DND-41 (cell line): Measurements from ENCODE around the gene KRTAP10-3.

Source experiments
- ATAC-seq: fragments of 200-7000 bp; cut with Tn5 transposase; 3 replicates; pipeline ENCODE4 v1.9.1; 2021; ENCODE audit warnings: low read depth; ENCODE audit not compliant: insufficient read depth
- DNase-seq: peaks from one replicate; pipeline ENCODE4 v3.0.0-alpha.2; 2020
- H2AFZ ChIP-seq: 2 replicates; pipeline ENCODE4 v1.6.0; 2012; ENCODE audit warnings: low read depth, low read length
- H3K27ac ChIP-seq: 2 replicates; pipeline ENCODE4 v1.5.1; 2012; ENCODE audit warnings: low read length, inconsistent platforms
- H3K27me3 ChIP-seq: fragments of 200-600 bp; sonication (generic); 2 replicates; pipeline ENCODE4 v1.6.0; 2012; ENCODE audit warnings: low read length, mild to moderate bottlenecking, inconsistent platforms; ENCODE audit not compliant: insufficient read depth, poor library complexity
- H3K36me3 ChIP-seq: 2 replicates; pipeline ENCODE4 v1.5.1; 2012; ENCODE audit warnings: low read length, inconsistent platforms; ENCODE audit not compliant: insufficient read depth
- H3K4me1 ChIP-seq: 2 replicates; pipeline ENCODE4 v1.5.1; 2012; ENCODE audit warnings: mild to moderate bottlenecking, low read length; ENCODE audit not compliant: insufficient read depth
- H3K4me2 ChIP-seq: 2 replicates; pipeline ENCODE4 v1.6.0; 2012; ENCODE audit warnings: mild to moderate bottlenecking, moderate library complexity, low read length, inconsistent platforms; ENCODE audit not compliant: insufficient read depth
- H3K4me3 ChIP-seq, 2 experiments: fragments of 200-600 bp in 1 of 2; shearing (Covaris generic) in 1 of 2; 2 replicates each; pipeline ENCODE4 v1.5.1; 2012 to 2016; ENCODE audit warnings: inconsistent platforms in 2 of 2, low read length in 2 of 2, mild to moderate bottlenecking in 2 of 2, low read depth in 1 of 2, moderate library complexity in 1 of 2
- H3K79me2 ChIP-seq: 2 replicates; pipeline ENCODE4 v1.6.0; 2012; ENCODE audit warnings: low read length, inconsistent platforms; ENCODE audit not compliant: insufficient read depth
- H3K9ac ChIP-seq: 2 replicates; pipeline ENCODE4 v1.6.0; 2012; ENCODE audit warnings: low read depth, mild to moderate bottlenecking, inconsistent platforms, low read length, moderate library complexity
- H3K9me3 ChIP-seq: 2 replicates; pipeline ENCODE4 v1.5.1; 2012; ENCODE audit warnings: low read length, moderate library complexity, mild to moderate bottlenecking, inconsistent platforms; ENCODE audit not compliant: insufficient read depth, severe bottlenecking
- H4K20me1 ChIP-seq: 2 replicates; pipeline ENCODE4 v1.6.0; 2012; ENCODE audit warnings: low read length; ENCODE audit not compliant: insufficient read depth
- CTCF ChIP-seq: IDR thresholded peaks from 2 replicates; pipeline ENCODE4 v1.5.1; 2012; ENCODE audit warnings: borderline replicate concordance, low read length, moderate library complexity, mild to moderate bottlenecking; ENCODE audit not compliant: poor library complexity, severe bottlenecking; ENCODE audit errors: extremely low read depth
- EZH2 ChIP-seq: IDR thresholded peaks from 3 replicates; pipeline ENCODE4 v1.6.1; 2012; ENCODE audit warnings: borderline replicate concordance, low read depth, mild to moderate bottlenecking, moderate library complexity, low read length, inconsistent platforms; ENCODE audit not compliant: severe bottlenecking

The KRTAP10-3 gene

GRCh38 chr21:44572959-44573583 lies 14.5 kb upstream of the KRTAP10-3 start:
- Histone ChIP-seq H3K27ac (no peak overlapping the region), H2AFZ (no peak overlapping the region), H3K79me2 (no peaks in the 10 kb centered on the region), H3K36me3 (no peaks in the 10 kb centered on the region), H3K9me3 (no peaks in the 10 kb centered on the region), H3K27me3 (no peaks in the 10 kb centered on the region), H3K4me1 (no peaks in the 10 kb centered on the region), H3K4me2 (no peak overlapping the region), H3K4me3 (no peak overlapping the region), H4K20me1 (no peaks in the 10 kb centered on the region), H3K9ac (no peak overlapping the region)
- no peak for ATAC-seq
- TF ChIP-seq EZH2, result no peak
- no peak for TF ChIP-seq CTCF
- DNase-seq, result no peak

DNA sequence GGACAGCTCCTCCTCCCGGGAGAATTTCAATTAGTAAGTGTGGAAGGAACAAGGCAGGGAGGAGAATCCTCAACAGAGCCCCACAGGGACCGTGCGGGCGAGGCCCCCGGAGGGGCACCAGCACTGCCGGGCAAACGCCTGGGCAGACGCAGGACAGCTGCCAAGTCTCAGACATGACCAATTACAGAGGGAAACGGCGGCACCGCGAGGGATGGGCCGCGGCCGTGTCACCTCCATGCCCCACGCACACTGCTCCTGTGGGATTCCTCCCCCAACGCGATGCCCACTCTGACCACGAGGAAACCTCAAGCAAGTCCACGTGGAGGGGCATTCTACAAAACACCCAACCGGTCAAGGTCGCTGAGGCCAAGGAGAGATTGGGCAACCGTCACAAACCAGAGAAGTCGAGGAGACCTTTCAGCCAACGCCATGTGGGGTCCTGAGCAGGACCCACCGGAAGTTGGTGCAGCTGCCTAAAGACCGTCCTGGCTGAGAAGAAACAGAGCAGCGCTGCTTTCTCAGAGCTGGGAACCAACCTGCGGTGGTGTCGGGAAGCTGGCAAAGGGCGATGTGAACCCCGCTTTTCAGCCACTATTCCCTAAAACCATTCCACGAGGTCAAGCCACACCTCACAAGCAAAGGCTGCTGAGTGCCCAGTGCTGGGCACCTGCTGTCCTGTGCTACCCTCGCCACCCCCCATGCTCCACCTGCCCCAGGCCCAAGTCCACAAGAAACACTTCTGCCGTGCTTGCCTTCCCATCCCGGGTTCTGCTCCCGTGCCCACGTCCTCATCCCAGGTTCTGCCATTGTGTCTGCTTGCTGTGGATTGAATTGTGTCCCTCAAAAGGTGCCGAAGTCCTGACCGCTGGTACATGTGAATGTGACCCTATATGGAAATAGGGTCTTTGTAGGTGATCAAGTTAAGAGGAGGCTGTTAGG lies 13.5 kb upstream of the KRTAP10-3 start:
- Histone ChIP-seq H3K9me3 (no peaks in the 10 kb centered on the region), H3K4me3 (no peak overlapping the region), H3K9ac (no peak overlapping the region), H3K27ac (no peak overlapping the region), H3K27me3 (no peaks in the 10 kb centered on the region), H3K4me1 (no peaks in the 10 kb centered on the region), H3K36me3 (no peaks in the 10 kb centered on the region), H3K79me2 (no peaks in the 10 kb centered on the region), H2AFZ (no peak overlapping the region), H3K4me2 (no peak overlapping the region), H4K20me1 (no peaks in the 10 kb centered on the region)
- DNase-seq (no peak), ATAC-seq (no peak)
- TF ChIP-seq CTCF (no peak), EZH2 (no peak)

DNA sequence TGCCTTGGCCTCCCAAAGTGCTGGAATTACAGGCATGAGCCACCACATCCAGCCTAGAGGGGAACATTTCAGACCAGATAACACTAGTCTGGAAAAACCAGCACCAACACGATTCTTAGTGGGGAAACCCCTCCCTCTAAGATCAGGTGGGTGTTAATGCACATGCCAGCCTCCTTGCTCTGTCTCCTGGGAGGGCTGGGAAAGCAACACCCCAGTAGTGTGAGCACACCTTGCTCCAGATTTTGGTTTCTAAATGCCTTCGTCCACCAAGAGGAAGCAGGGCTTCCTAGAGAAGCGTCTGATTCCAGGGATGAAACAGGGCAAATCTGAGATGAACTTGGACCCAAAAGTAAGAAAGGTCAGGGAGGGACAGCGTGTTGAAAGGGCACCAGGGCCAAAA lies 12.7 kb upstream of the KRTAP10-3 start:
- no peak for ATAC-seq
- H3K27ac ChIP-seq, result no peak overlapping the region
- no peak for TF ChIP-seq CTCF
- TF ChIP-seq EZH2, result no peak
- H3K27me3 ChIP-seq, result no peaks in the 10 kb centered on the region
- no peaks in the 10 kb centered on the region for H3K36me3 ChIP-seq
- no peaks in the 10 kb centered on the region for H3K4me1 ChIP-seq
- no peak overlapping the region for H3K4me2 ChIP-seq
- no peak overlapping the region for H2AFZ ChIP-seq
- no peaks in the 10 kb centered on the region for H3K9me3 ChIP-seq
- H3K9ac ChIP-seq, result no peak overlapping the region
- H4K20me1 ChIP-seq, result no peaks in the 10 kb centered on the region
- no peak for DNase-seq
- H3K4me3 ChIP-seq, result no peak overlapping the region
- no peaks in the 10 kb centered on the region for H3K79me2 ChIP-seq
